Endodermal cell (in vitro differentiated cells): ENCODE measurements around the gene ARHGEF37. TPM values are rescaled to one million over a fixed set of nuclear protein-coding genes. Genes with fewer than 3 reads are reported as not detected.

ENCODE experiments used
- DNase-seq: peaks from one replicate; pipeline ENCODE4 v3.0.0-alpha.2; 2017
- H3K27ac ChIP-seq: 2 replicates; pipeline ENCODE4 v1.5.1; 2013; ENCODE audit warnings: mild to moderate bottlenecking, low read depth, low read length, moderate library complexity
- H3K27me3 ChIP-seq: 2 replicates; pipeline ENCODE4 v1.6.1; 2013; ENCODE audit warnings: mild to moderate bottlenecking, low read length, moderate library complexity; ENCODE audit not compliant: insufficient read depth, control insufficient read depth, poor library complexity, severe bottlenecking
- H3K36me3 ChIP-seq: 2 replicates; pipeline ENCODE4 v1.7.0; 2013; ENCODE audit warnings: mild to moderate bottlenecking, low read length, moderate library complexity; ENCODE audit not compliant: control insufficient read depth, insufficient read depth
- H3K4me1 ChIP-seq: one replicate; pipeline ENCODE4 v1.7.0; 2013; ENCODE audit warnings: low read length; ENCODE audit not compliant: control insufficient read depth, insufficient read depth
- H3K4me3 ChIP-seq: 2 replicates; pipeline ENCODE4 v1.5.1; 2013; ENCODE audit warnings: mild to moderate bottlenecking, low read length, moderate library complexity
- H3K9ac ChIP-seq: 2 replicates; pipeline ENCODE4 v1.6.1; 2013; ENCODE audit warnings: mild to moderate bottlenecking, low read length, moderate library complexity; ENCODE audit not compliant: poor library complexity, severe bottlenecking; ENCODE audit errors: extremely low read depth
- H3K9me3 ChIP-seq: 2 replicates; pipeline ENCODE4 v1.6.1; 2013; ENCODE audit warnings: mild to moderate bottlenecking, low read length, moderate library complexity; ENCODE audit not compliant: control insufficient read depth
- H3K27ac Mint-ChIP-seq: 2 replicates; pipeline ENCODE4 v1.8.0; 2020; ENCODE audit warnings: mixed read lengths
- H3K27me3 Mint-ChIP-seq: 2 replicates; pipeline ENCODE4 v1.8.0; 2021; ENCODE audit warnings: mild to moderate bottlenecking, mixed read lengths; ENCODE audit not compliant: insufficient read depth
- H3K36me3 Mint-ChIP-seq: 2 replicates; pipeline ENCODE4 v1.8.0; 2020; ENCODE audit warnings: low read depth, mixed read lengths
- H3K4me1 Mint-ChIP-seq: 2 replicates; pipeline ENCODE4 v1.8.0; 2020; ENCODE audit warnings: mixed read lengths
- H3K4me3 Mint-ChIP-seq: 2 replicates; pipeline ENCODE4 v1.8.0; 2020; ENCODE audit warnings: mild to moderate bottlenecking, moderate library complexity, mixed read lengths
- H3K9me3 Mint-ChIP-seq: 2 replicates; pipeline ENCODE4 v1.8.0; 2020; ENCODE audit warnings: mild to moderate bottlenecking, mixed read lengths
- CTCF ChIP-seq: fragments of 200-600 bp; sonication (generic); conservative IDR thresholded peaks from 2 replicates; pipeline ENCODE4 v1.5.0; 2021; ENCODE audit warnings: antibody characterized with exemption, mild to moderate bottlenecking
- WGBS, 2 experiments: methylation state at CpG; one replicate each; pipeline versions ENCODE4 v1.1.5 to v1.1.7; 2013; ENCODE audit warnings: missing lambda C conversion rate in 2 of 2, mixed read lengths in 1 of 2; ENCODE audit not compliant: insufficient coverage in 1 of 2, insufficient read length in 1 of 2; 5-methylcytosine and 5-hydroxymethylcytosine counted together
- total RNA-seq, 2 donors: library from RNA; stranded (reverse); fragmentation: NEBNext Ultra II Directional in 1 of 2; extraction: Animal tissue kit (Norgen Biotek cat#: 25700) in 1 of 2; gene quantifications; 2 replicates in 1 of 2; 3 replicates in 1 of 2; pipeline ENCODE4 v1.2.1, GENCODE V29; 2021

The ARHGEF37 gene
- total RNA-seq, 2 donors from 2014 or later, result 0.57 to 0.93 TPM

GRCh38 chr5:149672701-149673476 lies 91.6 kb downstream of the ARHGEF37 start:
- peaks cover 5% of the 10 kb centered on the region for H3K27me3 ChIP-seq

GRCh38 chr5:149674686-149675085 lies 93.4 kb downstream of the ARHGEF37 start:
- Histone ChIP-seq H3K9me3 (no peaks in the 10 kb centered on the region), H3K27ac (no peak overlapping the region), H3K27me3 (peaks cover 5% of the 10 kb centered on the region), H3K36me3 (no peaks in the 10 kb centered on the region), H3K9ac (no peak overlapping the region), H3K4me3 (no peak overlapping the region), H3K4me1 (peaks cover 2% of the 10 kb centered on the region)
- TF ChIP-seq CTCF, result no peak
- H3K9me3 Mint-ChIP-seq, result peaks cover 17% of the 10 kb centered on the region
- DNase-seq, result no peak
- H3K4me3 Mint-ChIP-seq, result no peak overlapping the region
- H3K4me1 Mint-ChIP-seq, result peaks cover 23% of the 10 kb centered on the region
- H3K36me3 Mint-ChIP-seq, result no peaks in the 10 kb centered on the region
- WGBS, 2 experiments, result 50 to 63% methylated on average over 2 to 3 of the region's 3 CpGs
- H3K27ac Mint-ChIP-seq, result no peak overlapping the region
- peaks cover 7% of the 10 kb centered on the region for H3K27me3 Mint-ChIP-seq

More at GRCh38 chr5:149672701-149673476, 91.6 kb downstream of the ARHGEF37 start:
- Mint-ChIP-seq H3K36me3 (no peaks in the 10 kb centered on the region), H3K9me3 (peaks cover 22% of the 10 kb centered on the region), H3K4me1 (peaks cover 19% of the 10 kb centered on the region), H3K27me3 (peaks cover 7% of the 10 kb centered on the region), H3K27ac (no peak overlapping the region), H3K4me3 (no peak overlapping the region)
- H3K27ac ChIP-seq, result no peak overlapping the region
- no peaks in the 10 kb centered on the region for H3K4me1 ChIP-seq
- DNase-seq, result no peak
- TF ChIP-seq CTCF, result no peak
- WGBS, 2 experiments, result 89 to 95% methylated on average over 5 to 7 of the region's 7 CpGs
- H3K4me3 ChIP-seq, result no peak overlapping the region
- H3K36me3 ChIP-seq, result no peaks in the 10 kb centered on the region
- H3K9me3 ChIP-seq, result peaks cover 6% of the 10 kb centered on the region
- no peak overlapping the region for H3K9ac ChIP-seq

- peaks cover 5% of the 10 kb centered on the region for H3K27me3 ChIP-seq
- H3K27ac ChIP-seq, result no peak overlapping the region
- no peak overlapping the region for H3K4me3 Mint-ChIP-seq
- H3K9me3 Mint-ChIP-seq, result peaks cover 17% of the 10 kb centered on the region
- H3K4me1 ChIP-seq, result peaks cover 5% of the 10 kb centered on the region
- H3K9me3 ChIP-seq, result no peaks in the 10 kb centered on the region
- TF ChIP-seq CTCF, result no peak
- 88 to 96% methylated on average over 5 to 12 of the region's 12 CpGs for WGBS, 2 experiments
- DNase-seq, result no peak
- H3K27ac Mint-ChIP-seq, result no peak overlapping the region
- H3K36me3 ChIP-seq, result no peaks in the 10 kb centered on the region
- no peak overlapping the region for H3K4me3 ChIP-seq
- H3K9ac ChIP-seq, result no peak overlapping the region
- no peaks in the 10 kb centered on the region for H3K36me3 Mint-ChIP-seq
- H3K27me3 Mint-ChIP-seq, result peaks cover 12% of the 10 kb centered on the region
- peaks cover 26% of the 10 kb centered on the region for H3K4me1 Mint-ChIP-seq
These were observed 94.4 kb downstream of the ARHGEF37 start for GRCh38 chr5:149675610-149676201.
